SKM-1 (cell line): ENCODE data around the gene CCR1.
"Not testable (repeated sequence)": the region's sequence is repeated elsewhere in the genome, so short reads cannot be mapped to it uniquely, and the experiment has no call there.

ENCODE experiments used
- DNase-seq: peaks from one replicate; lab custom pipeline; 2025; ENCODE audit not compliant: unreplicated experiment; lab: John Stamatoyannopoulos, UW

The CCR1 gene

GRCh38 chr3:46213201-46213600 is 5.1 kb upstream of the CCR1 start:
- peak; percentile 16 for DNase-seq

- DNase-seq = no peak
These were observed 4.0 kb upstream of the CCR1 start for GRCh38 chr3:46212101-46212500.

- DNase-seq = no peak
These were observed 1.8 kb upstream of the CCR1 start for GRCh38 chr3:46209746-46210470.

- no peak for DNase-seq
These were observed 940 bp upstream of the CCR1 start for GRCh38 chr3:46209053-46209452.

- not testable (repeated sequence) for DNase-seq
These were observed 599 bp downstream of the CCR1 start for GRCh38 chr3:46207514-46207913.

GRCh38 chr3:46206282-46207015 is 1.7 kb downstream of the CCR1 start:
- DNase-seq = no peak

GRCh38 chr3:46205286-46205960 is 2.7 kb downstream of the CCR1 start:
- no peak for DNase-seq

- DNase-seq = no peak
These were observed 4.4 kb downstream of the CCR1 start for GRCh38 chr3:46203681-46204080.

GRCh38 chr3:46202535-46202934 is 5.6 kb downstream of the CCR1 start:
- DNase-seq = no peak

- DNase-seq = no peak
These were observed 7.3 kb downstream of the CCR1 start for GRCh38 chr3:46200790-46201189.

GRCh38 chr3:46200211-46200610 is 7.9 kb downstream of the CCR1 start:
- DNase-seq = no peak

- DNase-seq = no peak
These were observed 11.7 kb downstream of the CCR1 start for GRCh38 chr3:46196261-46196957.

- DNase-seq = no peak
These were observed 13.1 kb downstream of the CCR1 start for GRCh38 chr3:46194868-46195553.

GRCh38 chr3:46193436-46193835 is 14.7 kb downstream of the CCR1 start:
- peak; percentile 55 for DNase-seq

- no peak for DNase-seq
These were observed 15.2 kb downstream of the CCR1 start for GRCh38 chr3:46192939-46193338.

GRCh38 chr3:46191730-46192129 is 16.4 kb downstream of the CCR1 start:
- peak; percentile 67 for DNase-seq

- no peak for DNase-seq
These were observed 19.4 kb downstream of the CCR1 start for GRCh38 chr3:46188708-46189107.

- no peak for DNase-seq
These were observed 20.2 kb downstream of the CCR1 start for GRCh38 chr3:46187876-46188275.

GRCh38 chr3:46187341-46187700 is 20.8 kb downstream of the CCR1 start:
- no peak for DNase-seq

- DNase-seq = no peak
These were observed 21.4 kb downstream of the CCR1 start for GRCh38 chr3:46186471-46187340.
